AG09319 (cell line): ENCODE measurements around the gene GNL3L.

Experiments
- DNase-seq: peaks from one replicate; pipeline ENCODE4 v3.0.0-alpha.2; 2010; ENCODE audit warnings: low read depth; ENCODE audit errors: extremely low read depth
- CTCF ChIP-seq: IDR thresholded peaks from 2 replicates; pipeline ENCODE4 v1.5.1; 2011; ENCODE audit warnings: low read depth, mild to moderate bottlenecking, inconsistent platforms, low read length, moderate library complexity

GNL3L gene

DNA sequence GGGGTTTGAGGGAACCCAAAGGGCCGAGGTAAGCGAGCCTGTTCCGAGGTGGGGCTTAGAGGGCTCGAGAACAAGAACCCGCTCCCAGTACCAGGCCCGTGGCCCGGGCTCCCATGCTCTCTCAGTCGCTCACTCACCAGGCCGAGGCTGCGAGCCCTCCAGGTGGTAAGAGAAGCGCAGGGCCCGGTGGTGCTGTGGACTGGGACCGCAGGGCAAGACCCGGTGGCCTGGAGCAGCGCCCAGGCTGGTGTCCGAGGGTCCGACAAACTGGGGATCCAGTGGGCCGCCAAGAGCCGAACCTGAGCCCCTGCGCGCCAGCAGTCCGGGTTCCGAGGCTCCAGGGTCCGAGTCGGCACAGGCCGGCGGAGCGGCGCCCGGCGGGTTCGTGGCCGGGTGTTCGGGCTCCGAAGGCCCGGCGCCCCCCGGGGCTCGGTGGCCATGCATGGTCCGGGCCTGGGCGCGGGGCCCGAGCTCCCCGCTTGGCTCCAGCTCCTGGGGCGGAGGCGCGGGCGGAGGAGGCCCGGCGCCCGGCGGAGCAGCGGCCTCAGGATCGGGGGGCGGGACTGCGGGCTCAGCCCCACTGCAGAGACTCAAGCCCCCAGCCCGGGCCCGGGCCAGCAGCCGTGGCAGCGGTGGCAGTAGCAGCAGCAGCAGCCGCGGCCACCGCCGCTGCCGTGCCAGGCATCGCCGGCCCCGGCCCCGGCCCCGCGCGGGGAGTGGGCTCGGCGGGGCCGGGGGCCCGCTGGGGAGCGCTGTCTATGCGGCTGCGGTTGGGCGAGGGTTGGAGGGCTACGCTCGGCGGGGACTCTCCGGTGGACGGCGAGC lies 34.8 kb upstream of the GNL3L start:
- no peak for TF ChIP-seq CTCF
- DNase-seq, result no peak

DNA sequence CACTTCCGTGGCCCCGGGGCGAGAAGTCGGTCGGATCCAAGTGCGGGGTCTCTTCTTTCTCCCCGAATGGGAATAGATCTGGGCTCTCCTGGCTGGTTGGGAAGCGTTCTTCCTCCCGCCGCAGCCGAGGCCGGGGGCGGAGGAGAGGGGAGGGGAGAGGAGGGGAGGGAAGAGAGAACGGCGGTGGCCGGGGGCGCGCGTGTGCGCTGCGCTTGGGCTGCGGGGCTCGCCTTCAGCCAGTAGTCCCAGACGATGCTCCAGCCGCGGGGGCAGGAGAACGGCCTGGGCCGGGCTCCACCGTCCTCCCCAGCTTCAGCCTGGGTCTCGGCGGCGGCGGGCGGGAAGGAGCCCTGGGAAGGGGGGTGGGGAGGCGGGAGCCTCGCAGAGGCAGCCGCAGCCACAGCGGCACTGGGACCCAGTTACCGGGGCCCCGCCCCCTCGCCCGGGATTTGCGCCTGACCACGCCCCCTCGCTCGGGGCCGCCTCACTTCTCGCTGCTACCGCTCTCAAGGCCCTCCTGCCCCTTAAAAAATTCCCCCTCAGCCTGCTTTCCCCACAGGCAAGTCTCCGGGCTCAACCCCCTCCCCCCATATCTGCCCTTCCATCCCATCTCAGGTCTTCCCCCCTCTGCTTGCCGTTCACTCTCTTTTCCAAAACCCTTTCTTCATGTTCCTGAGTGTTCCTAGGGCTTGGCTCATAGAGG lies 34.1 kb upstream of the GNL3L start, which contains the start of gene FGD1:
FGD1 (minus strand) TSS at position 421 of the 703 bp plus-strand sequence. CDS start 802 bp downstream, outside the sequence.
- peak; percentile 5 for DNase-seq
- TF ChIP-seq CTCF, result no peak

GRCh38 chrX:54496517-54496852 lies 33.5 kb upstream of the GNL3L start:
- no peak for TF ChIP-seq CTCF

DNA sequence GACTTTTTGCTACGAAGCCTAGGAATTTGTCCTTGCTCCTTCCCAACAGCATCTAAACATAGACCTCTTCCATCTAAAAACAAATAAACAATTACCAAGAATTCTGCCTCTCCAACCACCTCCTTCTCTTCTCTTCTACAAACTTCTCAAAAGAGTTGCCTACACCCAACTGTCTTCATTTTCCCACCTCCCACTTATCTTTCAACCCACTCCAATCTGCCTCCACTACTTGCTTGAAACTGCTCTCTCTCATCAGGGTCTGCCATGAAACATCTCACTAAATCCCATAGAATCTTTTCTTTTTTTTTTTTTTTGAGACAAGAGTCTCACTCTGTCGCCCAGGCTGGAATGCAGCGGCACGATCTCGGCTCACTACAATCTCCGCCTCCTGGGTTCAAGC lies 33.1 kb upstream of the GNL3L start:
- TF ChIP-seq CTCF, result no peak
- no peak for DNase-seq

More at GRCh38 chrX:54496517-54496852, 33.5 kb upstream of the GNL3L start:
- no peak for DNase-seq

GRCh38 chrX:54509400-54509799 lies 20.6 kb upstream of the GNL3L start:
- DNase-seq, result no peak
- no peak for TF ChIP-seq CTCF

DNA sequence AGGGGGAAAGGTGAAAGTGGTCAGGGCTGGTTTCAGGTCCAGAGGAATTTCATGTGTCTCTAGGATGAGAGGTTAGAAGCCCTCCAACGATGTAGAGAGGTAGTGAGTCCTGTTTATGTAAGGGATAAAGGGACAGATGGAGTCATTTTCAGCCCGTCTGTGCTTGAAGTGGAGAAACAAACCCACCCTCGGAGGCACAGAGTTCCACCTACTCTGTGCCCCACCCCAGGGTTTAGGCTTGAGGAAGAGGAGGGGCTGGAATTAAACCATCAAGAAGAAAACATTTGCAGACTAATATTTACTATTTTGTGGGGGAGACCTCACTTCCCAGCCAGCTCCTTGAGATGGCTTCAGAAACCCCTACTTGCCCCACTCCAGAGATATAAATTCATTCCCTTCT lies 868 bp upstream of the GNL3L start:
- DNase-seq, result no peak
- no peak for TF ChIP-seq CTCF

DNA sequence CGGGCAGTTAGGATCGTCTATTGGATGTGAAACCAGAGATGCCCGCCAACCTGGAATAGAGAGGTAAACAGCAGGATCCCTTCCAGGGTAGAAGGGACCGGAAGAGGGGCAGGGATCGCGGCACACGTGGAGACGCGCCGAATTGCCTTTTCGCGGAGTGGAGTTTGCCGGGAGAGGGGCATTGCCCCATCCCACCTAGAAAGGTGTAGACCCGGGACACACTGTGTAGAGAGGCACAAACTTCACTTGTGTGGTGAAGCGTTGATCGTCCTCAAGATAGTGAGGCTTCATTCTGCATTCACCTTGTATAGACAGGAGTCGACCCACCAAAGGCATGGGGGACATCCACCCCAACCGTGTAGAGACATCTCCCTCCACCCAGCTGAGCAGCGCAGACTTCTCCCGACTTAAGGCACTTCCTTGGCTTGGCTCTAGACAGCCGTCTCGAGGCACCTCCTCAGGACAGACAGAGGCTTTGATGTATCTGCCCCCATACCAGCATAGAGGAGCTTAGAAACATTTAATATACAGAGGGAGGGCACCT lies 410 bp downstream of the GNL3L start:
- no peak for DNase-seq
- TF ChIP-seq CTCF, result no peak
